HepG2 (cell line): ENCODE data around the gene ANKRD61. TPM values are rescaled to one million over a fixed set of nuclear protein-coding genes. Genes with fewer than 3 reads are reported as not detected.

Experiments used
- CC2D1A ChIP-seq: sonication (generic); formaldehyde crosslinking; IDR thresholded peaks from 2 replicates; pipeline ENCODE4 v1.8.1; 2023; ENCODE audit warnings: mild to moderate bottlenecking, missing genetic modification reagents
- GMEB2 ChIP-seq: IDR thresholded peaks from 2 replicates; pipeline ENCODE4 v1.6.1; 2016; ENCODE audit warnings: missing biosample characterization, missing genetic modification reagents, low read depth
- HDAC1 ChIP-seq: sonication (generic); formaldehyde crosslinking; IDR thresholded peaks from 2 replicates; pipeline ENCODE4 v1.5.1; 2020; ENCODE audit warnings: mild to moderate bottlenecking, missing genetic modification reagents
- MED1 ChIP-seq: sonication (generic); formaldehyde crosslinking; IDR thresholded peaks from 2 replicates; pipeline ENCODE4 v1.4.0; 2020; ENCODE audit warnings: missing genetic modification reagents
- MED8 ChIP-seq: sonication (generic); formaldehyde crosslinking; IDR thresholded peaks from 2 replicates; pipeline ENCODE4 v1.8.1; 2023; ENCODE audit warnings: mild to moderate bottlenecking, missing genetic modification reagents; ENCODE audit not compliant: insufficient replicate concordance
- MTF1 ChIP-seq: sonication (generic); formaldehyde crosslinking; IDR thresholded peaks from 2 replicates; pipeline ENCODE4 v1.5.0; 2020; ENCODE audit warnings: missing genetic modification reagents
- RBAK ChIP-seq: sonication (generic); formaldehyde crosslinking; IDR thresholded peaks from 2 replicates; pipeline ENCODE4 v1.5.1; 2020; ENCODE audit warnings: mild to moderate bottlenecking, missing genetic modification reagents
- RELA ChIP-seq: sonication (generic); formaldehyde crosslinking; IDR thresholded peaks from 2 replicates; pipeline ENCODE4 v1.4.0; 2020; ENCODE audit warnings: missing genetic modification reagents
- RORA ChIP-seq: sonication (generic); formaldehyde crosslinking; IDR thresholded peaks from 2 replicates; pipeline ENCODE4 v1.5.0; 2020; ENCODE audit warnings: mild to moderate bottlenecking, missing genetic modification reagents, moderate library complexity
- SMYD3 ChIP-seq: sonication (generic); formaldehyde crosslinking; IDR thresholded peaks from 2 replicates; pipeline ENCODE4 v1.8.1; 2023; ENCODE audit warnings: mild to moderate bottlenecking, missing genetic modification reagents
- TBL1XR1 ChIP-seq: fragments of 150-350 bp; IDR thresholded peaks from 2 replicates; pipeline ENCODE4 v1.6.1; 2014; ENCODE audit warnings: borderline replicate concordance, low read length; ENCODE audit not compliant: partially characterized antibody
- YEATS4 ChIP-seq: sonication (generic); formaldehyde crosslinking; IDR thresholded peaks from 2 replicates; pipeline ENCODE4 v1.4.0; 2020; ENCODE audit warnings: missing genetic modification reagents, borderline replicate concordance
- ZGPAT ChIP-seq: IDR thresholded peaks from 2 replicates; pipeline ENCODE4 v1.6.1; 2016; ENCODE audit warnings: mild to moderate bottlenecking
- ZNF121 ChIP-seq: sonication (generic); formaldehyde crosslinking; IDR thresholded peaks from 2 replicates; pipeline ENCODE4 v1.5.0; 2020; ENCODE audit warnings: mild to moderate bottlenecking, missing genetic modification reagents
- ZNF20 ChIP-seq: sonication (generic); formaldehyde crosslinking; IDR thresholded peaks from 2 replicates; pipeline ENCODE4 v1.4.0; 2020; ENCODE audit warnings: mild to moderate bottlenecking, moderate library complexity, missing genetic modification reagents
- ZNF224 ChIP-seq: sonication (generic); formaldehyde crosslinking; IDR thresholded peaks from 2 replicates; pipeline ENCODE4 v1.5.0; 2020; ENCODE audit warnings: mild to moderate bottlenecking, missing genetic modification reagents
- ZNF264 ChIP-seq: sonication (generic); formaldehyde crosslinking; IDR thresholded peaks from 2 replicates; pipeline ENCODE4 v1.4.0; 2020; ENCODE audit warnings: missing genetic modification reagents
- ZNF317 ChIP-seq: sonication (generic); formaldehyde crosslinking; IDR thresholded peaks from 2 replicates; pipeline ENCODE4 v1.5.0; 2020; ENCODE audit warnings: mild to moderate bottlenecking, missing genetic modification reagents
- ZNF343 ChIP-seq: sonication (generic); formaldehyde crosslinking; IDR thresholded peaks from 2 replicates; pipeline ENCODE4 v1.4.0; 2020; ENCODE audit warnings: mild to moderate bottlenecking, missing genetic modification reagents
- ZNF468 ChIP-seq: sonication (generic); formaldehyde crosslinking; IDR thresholded peaks from 2 replicates; pipeline ENCODE4 v1.8.0; 2022; ENCODE audit warnings: mild to moderate bottlenecking, moderate library complexity, missing genetic modification reagents
- ZNF7 ChIP-seq: IDR thresholded peaks from 2 replicates; pipeline ENCODE4 v1.6.1; 2016; ENCODE audit warnings: missing biosample characterization, missing genetic modification reagents
- ZNF746 ChIP-seq: sonication (generic); formaldehyde crosslinking; IDR thresholded peaks from 2 replicates; pipeline ENCODE4 v1.8.0; 2022; ENCODE audit warnings: mild to moderate bottlenecking, missing genetic modification reagents
- ZNF777 ChIP-seq: sonication (generic); formaldehyde crosslinking; IDR thresholded peaks from 2 replicates; pipeline ENCODE4 v1.4.0; 2020; ENCODE audit warnings: missing genetic modification reagents
- ZSCAN22 ChIP-seq: sonication (generic); formaldehyde crosslinking; IDR thresholded peaks from 2 replicates; pipeline ENCODE4 v1.4.0; 2020; ENCODE audit warnings: mild to moderate bottlenecking, missing genetic modification reagents
- polyA plus RNA-seq, 8 experiments: library from polyadenylated mRNA; depleted of rRNA in 3 of 8; stranded (reverse) in 7 of 8; unstranded in 1 of 8; fragments of >200 nt; fragmentation: Illumina TruSeq in 4 of 8; extraction: Trizol in 4 of 8; gene quantifications; 2 replicates each; pipeline versions ENCODE4 v1.2.1 to v1.2.3, GENCODE V29; 2011 to 2016; ENCODE audit warnings: low read depth in 4 of 8, missing spikeins in 1 of 8, mixed read lengths in 1 of 8; ENCODE audit not compliant: insufficient read depth in 1 of 8
- total RNA-seq, 5 experiments: library from RNA; depleted of rRNA; stranded (reverse); fragments of >200 nt; fragmentation: Illumina TruSeq; extraction: Trizol; gene quantifications; 2 replicates each; pipeline ENCODE4 v1.2.3, GENCODE V29; 2016; ENCODE audit warnings: low read depth in 1 of 5
- TF ChIP-seq, protein P1 (sequence below): sonication (generic); formaldehyde crosslinking; IDR thresholded peaks from 2 replicates; pipeline ENCODE4 v1.5.0; 2020; ENCODE audit warnings: mild to moderate bottlenecking, missing genetic modification reagents
- TF ChIP-seq, protein P2 (sequence below): sonication (generic); formaldehyde crosslinking; IDR thresholded peaks from 2 replicates; pipeline ENCODE4 v1.4.0; 2020; ENCODE audit warnings: mild to moderate bottlenecking, missing genetic modification reagents, borderline replicate concordance

ANKRD61 gene
- total and polyA plus RNA-seq, 2 of the 13 experiments (the other 11 are each of a cell fraction or from before 2014, with no cell fraction given) = 0.13 TPM; not detected in 1

GRCh38 chr7:6057316-6058129 is 26.3 kb downstream of the ANKRD61 start (continued):
- TF ChIP-seq ZGPAT (CRISPR knock-in tag) (no peak), GMEB2 (CRISPR knock-in tag) (no peak), ZNF317 (no peak), HDAC1 (CRISPR knock-in tag) (no peak), RORA (CRISPR knock-in tag) (no peak), MED8 (no peak), YEATS4 (CRISPR knock-in tag) (no peak), ZNF468 (CRISPR knock-in tag) (no peak), CC2D1A (CRISPR knock-in tag) (no peak), ZNF343 (CRISPR knock-in tag) (no peak), RELA (CRISPR knock-in tag) (no peak), RBAK (CRISPR knock-in tag) (no peak), ZSCAN22 (CRISPR knock-in tag) (no peak), ZNF7 (CRISPR knock-in tag) (no peak), ZNF121 (CRISPR knock-in tag) (no peak), SMYD3 (no peak), ZNF264 (CRISPR knock-in tag) (no peak), MED1 (CRISPR knock-in tag) (no peak), TBL1XR1 (no peak), MTF1 (CRISPR knock-in tag) (no peak), ZNF224 (CRISPR knock-in tag) (no peak), ZNF746 (CRISPR knock-in tag) (no peak), ZNF20 (CRISPR knock-in tag) (no peak), ZNF777 (CRISPR knock-in tag) (no peak)
- TF ChIP-seq, protein P1, sequence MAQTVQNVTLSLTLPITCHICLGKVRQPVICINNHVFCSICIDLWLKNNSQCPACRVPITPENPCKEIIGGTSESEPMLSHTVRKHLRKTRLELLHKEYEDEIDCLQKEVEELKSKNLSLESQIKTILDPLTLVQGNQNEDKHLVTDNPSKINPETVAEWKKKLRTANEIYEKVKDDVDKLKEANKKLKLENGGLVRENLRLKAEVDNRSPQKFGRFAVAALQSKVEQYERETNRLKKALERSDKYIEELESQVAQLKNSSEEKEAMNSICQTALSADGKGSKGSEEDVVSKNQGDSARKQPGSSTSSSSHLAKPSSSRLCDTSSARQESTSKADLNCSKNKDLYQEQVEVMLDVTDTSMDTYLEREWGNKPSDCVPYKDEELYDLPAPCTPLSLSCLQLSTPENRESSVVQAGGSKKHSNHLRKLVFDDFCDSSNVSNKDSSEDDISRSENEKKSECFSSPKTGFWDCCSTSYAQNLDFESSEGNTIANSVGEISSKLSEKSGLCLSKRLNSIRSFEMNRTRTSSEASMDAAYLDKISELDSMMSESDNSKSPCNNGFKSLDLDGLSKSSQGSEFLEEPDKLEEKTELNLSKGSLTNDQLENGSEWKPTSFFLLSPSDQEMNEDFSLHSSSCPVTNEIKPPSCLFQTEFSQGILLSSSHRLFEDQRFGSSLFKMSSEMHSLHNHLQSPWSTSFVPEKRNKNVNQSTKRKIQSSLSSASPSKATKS (CRISPR knock-in tag) = no peak
- TF ChIP-seq, protein P2, sequence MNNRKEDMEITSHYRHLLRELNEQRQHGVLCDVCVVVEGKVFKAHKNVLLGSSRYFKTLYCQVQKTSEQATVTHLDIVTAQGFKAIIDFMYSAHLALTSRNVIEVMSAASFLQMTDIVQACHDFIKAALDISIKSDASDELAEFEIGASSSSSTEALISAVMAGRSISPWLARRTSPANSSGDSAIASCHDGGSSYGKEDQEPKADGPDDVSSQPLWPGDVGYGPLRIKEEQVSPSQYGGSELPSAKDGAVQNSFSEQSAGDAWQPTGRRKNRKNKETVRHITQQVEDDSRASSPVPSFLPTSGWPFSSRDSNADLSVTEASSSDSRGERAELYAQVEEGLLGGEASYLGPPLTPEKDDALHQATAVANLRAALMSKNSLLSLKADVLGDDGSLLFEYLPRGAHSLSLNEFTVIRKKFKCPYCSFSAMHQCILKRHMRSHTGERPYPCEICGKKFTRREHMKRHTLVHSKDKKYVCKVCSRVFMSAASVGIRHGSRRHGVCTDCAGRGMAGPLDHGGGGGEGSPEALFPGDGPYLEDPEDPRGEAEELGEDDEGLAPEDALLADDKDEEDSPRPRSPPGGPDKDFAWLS (CRISPR knock-in tag) = no peak
